HEK293 (cell line): ENCODE measurements around the gene NEK10.

ENCODE experiments used
- CTCF ChIA-PET: fragments of 350-600 bp; formaldehyde crosslinking; extraction: SDS; loops from one replicate; lab custom pipeline; 2021; ENCODE audit warnings: antibody characterized with exemption; lab: Yijun Ruan, JAX
- POLR2A ChIA-PET: fragments of 300-600 bp; formaldehyde crosslinking; extraction: SDS; loops from one replicate; lab custom pipeline; 2020; ENCODE audit warnings: antibody characterized with exemption, inconsistent platforms; lab: Yijun Ruan, JAX
- H3K27ac ChIP-seq: fragments of 200-500 bp; sonication (Bioruptor generic); 2 replicates; pipeline ENCODE4 v1.5.1; 2014; ENCODE audit warnings: low read depth, low read length, control low read depth, inconsistent platforms; ENCODE audit errors: extremely low read depth
- H3K36me3 ChIP-seq, 2 experiments: fragments of 200-500 bp in 1 of 2; sonication (Bioruptor generic) in 1 of 2; 1 replicate in 1 of 2; 2 replicates in 1 of 2; pipeline ENCODE4 v1.5.1; 2014 to 2017; ENCODE audit warnings: inconsistent platforms in 2 of 2, low read length in 2 of 2; ENCODE audit not compliant: control insufficient read depth in 2 of 2, insufficient read depth in 1 of 2
- H3K4me1 ChIP-seq: fragments of 200-500 bp; sonication (Bioruptor generic); 2 replicates; pipeline ENCODE4 v1.5.1; 2014; ENCODE audit warnings: mild to moderate bottlenecking, low read length, inconsistent platforms; ENCODE audit not compliant: control insufficient read depth, insufficient read depth
- H3K4me3 ChIP-seq: 2 replicates; pipeline ENCODE4 v1.5.1; 2011; ENCODE audit warnings: low read depth, mild to moderate bottlenecking, control low read depth, low read length, moderate library complexity
- H3K9me3 ChIP-seq: fragments of 200-500 bp; sonication (Bioruptor generic); 2 replicates; pipeline ENCODE4 v1.5.1; 2014; ENCODE audit warnings: low read depth, low read length, inconsistent platforms; ENCODE audit not compliant: control insufficient read depth, insufficient read depth
- BCL11B ChIP-seq: fragments of 450-650 bp; formaldehyde crosslinking; IDR thresholded peaks from 2 replicates; pipeline ENCODE4 v1.5.1; 2016; ENCODE audit warnings: low read depth, missing biosample characterization, missing genetic modification characterization
- ZBTB17 ChIP-seq: fragments of 450-650 bp; formaldehyde crosslinking; IDR thresholded peaks from 2 replicates; pipeline ENCODE4 v1.5.1; 2016; ENCODE audit warnings: missing biosample characterization, missing genetic modification characterization
- ZBTB8A ChIP-seq: fragments of 450-650 bp; formaldehyde crosslinking; IDR thresholded peaks from 2 replicates; pipeline ENCODE4 v1.5.1; 2016; ENCODE audit warnings: missing biosample characterization, missing genetic modification characterization
- ZFP69B ChIP-seq: fragments of 450-650 bp; formaldehyde crosslinking; IDR thresholded peaks from 2 replicates; pipeline ENCODE4 v1.5.1; 2016; ENCODE audit warnings: missing biosample characterization, missing genetic modification characterization
- ZNF140 ChIP-seq: fragments of 450-650 bp; formaldehyde crosslinking; IDR thresholded peaks from 2 replicates; pipeline ENCODE4 v1.5.1; 2016; ENCODE audit warnings: missing biosample characterization, missing genetic modification characterization
- ZNF184 ChIP-seq: fragments of 450-650 bp; IDR thresholded peaks from 2 replicates; pipeline ENCODE4 v1.5.1; 2018; ENCODE audit warnings: missing biosample characterization, mild to moderate bottlenecking, missing genetic modification characterization
- ZNF202 ChIP-seq: fragments of 450-650 bp; formaldehyde crosslinking; IDR thresholded peaks from 2 replicates; pipeline ENCODE4 v1.5.1; 2016; ENCODE audit warnings: missing biosample characterization, missing genetic modification characterization, borderline replicate concordance
- ZNF391 ChIP-seq: fragments of 450-650 bp; formaldehyde crosslinking; IDR thresholded peaks from 2 replicates; pipeline ENCODE4 v1.5.1; 2016; ENCODE audit warnings: low read depth, missing biosample characterization, missing genetic modification characterization, borderline replicate concordance
- ZNF501 ChIP-seq: fragments of 450-650 bp; formaldehyde crosslinking; IDR thresholded peaks from 2 replicates; pipeline ENCODE4 v1.5.1; 2016; ENCODE audit warnings: missing biosample characterization, missing genetic modification characterization
- ZNF544 ChIP-seq: fragments of 450-650 bp; formaldehyde crosslinking; IDR thresholded peaks from 2 replicates; pipeline ENCODE4 v1.5.0; 2017; ENCODE audit warnings: missing biosample characterization, missing genetic modification characterization
- ZNF621 ChIP-seq: fragments of 450-650 bp; formaldehyde crosslinking; IDR thresholded peaks from 2 replicates; pipeline ENCODE4 v1.5.1; 2017; ENCODE audit warnings: missing biosample characterization, missing genetic modification characterization
- ZNF677 ChIP-seq: fragments of 450-650 bp; IDR thresholded peaks from 2 replicates; pipeline ENCODE4 v1.5.0; 2018; ENCODE audit warnings: missing biosample characterization, mild to moderate bottlenecking, missing genetic modification characterization, moderate library complexity
- ZNF707 ChIP-seq: fragments of 450-650 bp; formaldehyde crosslinking; IDR thresholded peaks from 2 replicates; pipeline ENCODE4 v1.5.1; 2016; ENCODE audit warnings: missing biosample characterization, missing genetic modification characterization
- ZNF776 ChIP-seq: fragments of 450-650 bp; formaldehyde crosslinking; IDR thresholded peaks from 2 replicates; pipeline ENCODE4 v1.5.0; 2017; ENCODE audit warnings: missing biosample characterization, missing genetic modification characterization, borderline replicate concordance
- ZNF791 ChIP-seq: fragments of 450-650 bp; formaldehyde crosslinking; IDR thresholded peaks from 2 replicates; pipeline ENCODE4 v1.5.1; 2016; ENCODE audit warnings: missing biosample characterization, missing genetic modification characterization
- ZNF792 ChIP-seq: fragments of 450-650 bp; formaldehyde crosslinking; IDR thresholded peaks from 2 replicates; pipeline ENCODE4 v1.5.1; 2016; ENCODE audit warnings: missing biosample characterization, missing genetic modification characterization
- ZSCAN30 ChIP-seq: fragments of 450-650 bp; IDR thresholded peaks from 2 replicates; pipeline ENCODE4 v1.5.1; 2018; ENCODE audit warnings: missing biosample characterization, mild to moderate bottlenecking, missing genetic modification characterization, moderate library complexity
- TF ChIP-seq, protein P1 (sequence below): fragments of 450-650 bp; formaldehyde crosslinking; IDR thresholded peaks from 2 replicates; pipeline ENCODE4 v1.5.1; 2017; ENCODE audit warnings: missing biosample characterization, missing genetic modification characterization
- TF ChIP-seq, protein P2 (sequence below): fragments of 450-650 bp; formaldehyde crosslinking; IDR thresholded peaks from 2 replicates; pipeline ENCODE4 v1.5.1; 2016; ENCODE audit warnings: missing biosample characterization, missing genetic modification characterization
- TF ChIP-seq, protein P3 (sequence below): fragments of 450-650 bp; formaldehyde crosslinking; IDR thresholded peaks from 2 replicates; pipeline ENCODE4 v1.5.1; 2017; ENCODE audit warnings: missing biosample characterization, missing genetic modification characterization
- TF ChIP-seq, protein P4 (sequence below): fragments of 450-650 bp; formaldehyde crosslinking; IDR thresholded peaks from 2 replicates; pipeline ENCODE4 v1.5.1; 2016; ENCODE audit warnings: missing biosample characterization, missing genetic modification characterization
- TF ChIP-seq, protein P5 (sequence below): fragments of 450-650 bp; formaldehyde crosslinking; IDR thresholded peaks from 2 replicates; pipeline ENCODE4 v1.5.1; 2017; ENCODE audit warnings: missing biosample characterization, missing genetic modification characterization

Gene NEK10

DNA sequence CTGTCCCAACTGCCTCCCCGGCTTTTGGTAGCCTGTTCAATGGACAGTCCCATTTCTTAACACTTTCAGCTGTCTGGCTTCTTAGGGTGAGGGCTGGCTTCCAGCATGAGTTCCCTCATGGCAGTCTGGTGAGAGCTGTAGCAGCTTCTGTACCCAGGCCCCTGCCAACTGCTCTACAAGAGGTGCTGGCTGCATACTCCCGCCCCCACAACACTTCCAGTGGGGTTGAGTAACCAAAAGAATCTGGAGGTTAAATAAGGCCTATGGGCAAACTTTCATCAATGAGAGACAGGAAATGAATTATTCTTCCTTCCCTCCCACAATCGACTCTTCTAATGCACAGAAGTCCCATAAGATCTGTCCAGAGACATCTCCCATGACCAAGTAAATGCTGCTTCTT, 145.0 kb downstream of the NEK10 start:
- H3K9me3 ChIP-seq, result no peaks in the 10 kb centered on the region
- no peak overlapping the region for H3K4me3 ChIP-seq
- POLR2A ChIA-PET, result no interaction called here
- H3K36me3 ChIP-seq, result no peaks in the 10 kb centered on the region
- CTCF ChIA-PET, result no interaction called here
- no peak overlapping the region for H3K27ac ChIP-seq
- TF ChIP-seq ZNF792 (tag by site-specific recombination) (no peak), ZNF544 (tag by site-specific recombination) (no peak), ZNF776 (tag by site-specific recombination) (no peak), ZNF184 (no peak), ZNF140 (tag by site-specific recombination) (no peak), ZBTB17 (tag by site-specific recombination) (no peak), ZNF677 (tag by site-specific recombination) (no peak)
- TF ChIP-seq, protein P1, sequence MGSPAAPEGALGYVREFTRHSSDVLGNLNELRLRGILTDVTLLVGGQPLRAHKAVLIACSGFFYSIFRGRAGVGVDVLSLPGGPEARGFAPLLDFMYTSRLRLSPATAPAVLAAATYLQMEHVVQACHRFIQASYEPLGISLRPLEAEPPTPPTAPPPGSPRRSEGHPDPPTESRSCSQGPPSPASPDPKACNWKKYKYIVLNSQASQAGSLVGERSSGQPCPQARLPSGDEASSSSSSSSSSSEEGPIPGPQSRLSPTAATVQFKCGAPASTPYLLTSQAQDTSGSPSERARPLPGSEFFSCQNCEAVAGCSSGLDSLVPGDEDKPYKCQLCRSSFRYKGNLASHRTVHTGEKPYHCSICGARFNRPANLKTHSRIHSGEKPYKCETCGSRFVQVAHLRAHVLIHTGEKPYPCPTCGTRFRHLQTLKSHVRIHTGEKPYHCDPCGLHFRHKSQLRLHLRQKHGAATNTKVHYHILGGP, result no peak
- TF ChIP-seq, protein P2, sequence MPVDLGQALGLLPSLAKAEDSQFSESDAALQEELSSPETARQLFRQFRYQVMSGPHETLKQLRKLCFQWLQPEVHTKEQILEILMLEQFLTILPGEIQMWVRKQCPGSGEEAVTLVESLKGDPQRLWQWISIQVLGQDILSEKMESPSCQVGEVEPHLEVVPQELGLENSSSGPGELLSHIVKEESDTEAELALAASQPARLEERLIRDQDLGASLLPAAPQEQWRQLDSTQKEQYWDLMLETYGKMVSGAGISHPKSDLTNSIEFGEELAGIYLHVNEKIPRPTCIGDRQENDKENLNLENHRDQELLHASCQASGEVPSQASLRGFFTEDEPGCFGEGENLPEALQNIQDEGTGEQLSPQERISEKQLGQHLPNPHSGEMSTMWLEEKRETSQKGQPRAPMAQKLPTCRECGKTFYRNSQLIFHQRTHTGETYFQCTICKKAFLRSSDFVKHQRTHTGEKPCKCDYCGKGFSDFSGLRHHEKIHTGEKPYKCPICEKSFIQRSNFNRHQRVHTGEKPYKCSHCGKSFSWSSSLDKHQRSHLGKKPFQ (tag by site-specific recombination), result no peak
- TF ChIP-seq, all 188 proteins: peak for 0
- no peaks in the 10 kb centered on the region for H3K4me1 ChIP-seq

DNA sequence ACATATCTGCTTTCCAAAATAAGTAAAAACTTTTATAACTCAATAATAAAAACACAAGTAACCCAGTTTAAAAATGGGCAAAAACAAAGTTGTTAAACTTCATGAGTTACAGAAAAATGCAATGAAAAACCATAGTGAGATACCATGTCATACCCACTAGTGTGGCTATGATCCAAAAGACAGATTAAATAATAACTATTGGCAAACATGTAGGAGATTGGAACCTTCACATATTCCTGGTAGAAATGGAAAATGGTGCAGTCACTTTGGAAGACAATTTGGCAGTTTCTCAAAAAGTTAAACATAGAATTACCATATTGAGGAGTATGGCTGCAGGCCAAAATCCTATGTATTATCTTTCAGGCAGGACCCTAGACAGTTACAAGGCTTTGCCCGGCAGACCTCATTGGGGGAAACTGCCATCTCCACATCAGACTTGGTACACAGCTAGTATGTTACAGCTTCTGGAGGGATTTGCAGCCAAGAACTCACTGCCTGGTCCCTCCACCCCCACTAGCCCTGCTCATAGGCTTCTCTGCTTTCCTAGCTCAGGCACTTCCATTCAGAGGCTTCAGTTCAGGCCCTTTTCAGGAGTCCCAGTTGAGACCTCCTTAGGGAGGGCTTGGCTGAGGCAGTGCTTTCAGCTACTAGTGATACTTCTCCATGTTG, 147.8 kb downstream of the NEK10 start:
- Histone ChIP-seq H3K4me1 (no peaks in the 10 kb centered on the region), H3K27ac (no peak overlapping the region), H3K4me3 (no peak overlapping the region), H3K9me3 (no peaks in the 10 kb centered on the region), H3K36me3 (no peaks in the 10 kb centered on the region)
- no peak for TF ChIP-seq ZFP69B (tag by site-specific recombination)
- TF ChIP-seq, protein P3, sequence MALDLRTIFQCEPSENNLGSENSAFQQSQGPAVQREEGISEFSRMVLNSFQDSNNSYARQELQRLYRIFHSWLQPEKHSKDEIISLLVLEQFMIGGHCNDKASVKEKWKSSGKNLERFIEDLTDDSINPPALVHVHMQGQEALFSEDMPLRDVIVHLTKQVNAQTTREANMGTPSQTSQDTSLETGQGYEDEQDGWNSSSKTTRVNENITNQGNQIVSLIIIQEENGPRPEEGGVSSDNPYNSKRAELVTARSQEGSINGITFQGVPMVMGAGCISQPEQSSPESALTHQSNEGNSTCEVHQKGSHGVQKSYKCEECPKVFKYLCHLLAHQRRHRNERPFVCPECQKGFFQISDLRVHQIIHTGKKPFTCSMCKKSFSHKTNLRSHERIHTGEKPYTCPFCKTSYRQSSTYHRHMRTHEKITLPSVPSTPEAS (tag by site-specific recombination), result no peak
- no peak for TF ChIP-seq ZNF202 (tag by site-specific recombination)
- TF ChIP-seq ZNF501 (tag by site-specific recombination), result no peak
- no peak for TF ChIP-seq BCL11B (tag by site-specific recombination)
- no peak for TF ChIP-seq ZNF621 (tag by site-specific recombination)
- TF ChIP-seq ZSCAN30 (tag by site-specific recombination), result no peak
- TF ChIP-seq ZNF707 (tag by site-specific recombination), result no peak
- CTCF ChIA-PET, result interaction anchor here (1.0 kb wide), 1 partner anchor 32 kb away, joined by 4 read pairs; no protein-coding TSS in a partner anchor
- POLR2A ChIA-PET, result no interaction called here

DNA sequence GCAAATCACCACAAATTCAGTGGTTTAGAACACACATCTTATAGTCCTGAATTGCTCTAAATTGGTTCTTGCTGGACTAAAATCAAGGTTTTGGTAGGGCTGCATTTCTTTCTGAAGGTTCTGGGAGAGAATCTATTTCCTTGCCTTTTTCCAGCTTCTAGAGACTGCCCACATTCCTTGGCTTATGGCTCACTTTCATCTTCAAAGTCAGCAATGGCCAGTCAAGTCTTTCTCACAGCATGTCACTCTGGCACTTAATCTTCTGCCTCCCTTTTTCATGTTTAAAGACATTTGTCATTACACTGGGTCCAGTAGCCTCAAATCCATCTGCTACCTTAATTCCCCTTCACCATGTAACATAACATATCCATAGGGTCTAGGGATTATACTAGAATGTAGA, 149.0 kb downstream of the NEK10 start:
- TF ChIP-seq, protein P4, sequence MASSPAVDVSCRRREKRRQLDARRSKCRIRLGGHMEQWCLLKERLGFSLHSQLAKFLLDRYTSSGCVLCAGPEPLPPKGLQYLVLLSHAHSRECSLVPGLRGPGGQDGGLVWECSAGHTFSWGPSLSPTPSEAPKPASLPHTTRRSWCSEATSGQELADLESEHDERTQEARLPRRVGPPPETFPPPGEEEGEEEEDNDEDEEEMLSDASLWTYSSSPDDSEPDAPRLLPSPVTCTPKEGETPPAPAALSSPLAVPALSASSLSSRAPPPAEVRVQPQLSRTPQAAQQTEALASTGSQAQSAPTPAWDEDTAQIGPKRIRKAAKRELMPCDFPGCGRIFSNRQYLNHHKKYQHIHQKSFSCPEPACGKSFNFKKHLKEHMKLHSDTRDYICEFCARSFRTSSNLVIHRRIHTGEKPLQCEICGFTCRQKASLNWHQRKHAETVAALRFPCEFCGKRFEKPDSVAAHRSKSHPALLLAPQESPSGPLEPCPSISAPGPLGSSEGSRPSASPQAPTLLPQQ (tag by site-specific recombination), result no peak
- TF ChIP-seq ZNF791 (tag by site-specific recombination), result no peak
- TF ChIP-seq, protein P5, sequence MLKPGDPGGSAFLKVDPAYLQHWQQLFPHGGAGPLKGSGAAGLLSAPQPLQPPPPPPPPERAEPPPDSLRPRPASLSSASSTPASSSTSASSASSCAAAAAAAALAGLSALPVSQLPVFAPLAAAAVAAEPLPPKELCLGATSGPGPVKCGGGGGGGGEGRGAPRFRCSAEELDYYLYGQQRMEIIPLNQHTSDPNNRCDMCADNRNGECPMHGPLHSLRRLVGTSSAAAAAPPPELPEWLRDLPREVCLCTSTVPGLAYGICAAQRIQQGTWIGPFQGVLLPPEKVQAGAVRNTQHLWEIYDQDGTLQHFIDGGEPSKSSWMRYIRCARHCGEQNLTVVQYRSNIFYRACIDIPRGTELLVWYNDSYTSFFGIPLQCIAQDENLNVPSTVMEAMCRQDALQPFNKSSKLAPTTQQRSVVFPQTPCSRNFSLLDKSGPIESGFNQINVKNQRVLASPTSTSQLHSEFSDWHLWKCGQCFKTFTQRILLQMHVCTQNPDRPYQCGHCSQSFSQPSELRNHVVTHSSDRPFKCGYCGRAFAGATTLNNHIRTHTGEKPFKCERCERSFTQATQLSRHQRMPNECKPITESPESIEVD (tag by site-specific recombination), result no peak
- no peak for TF ChIP-seq ZBTB8A (tag by site-specific recombination)
- TF ChIP-seq ZNF391, result no peak
- CTCF ChIA-PET, result no interaction called here
- POLR2A ChIA-PET, result no interaction called here
- H3K27ac ChIP-seq, result no peak overlapping the region
- H3K36me3 ChIP-seq, result no peaks in the 10 kb centered on the region
- H3K4me3 ChIP-seq, result no peak overlapping the region
- H3K4me1 ChIP-seq, result no peaks in the 10 kb centered on the region
- H3K9me3 ChIP-seq, result no peaks in the 10 kb centered on the region
